Pulmonary artery endothelial cell (primary cell): Measurements from ENCODE around the gene SGMS2. TPM values are rescaled to one million over a fixed set of nuclear protein-coding genes. Genes with fewer than 3 reads are reported as not detected.
A peak's percentile ranks its signal among the peaks of the same experiment; 100 is the strongest.
"Not testable (repeated sequence)": the region's sequence is repeated elsewhere in the genome, so short reads cannot be mapped to it uniquely, and the experiment has no call there.

Experiments
- DNase-seq: peaks from one replicate; pipeline ENCODE4 v3.0.0-alpha.2; 2011; ENCODE audit warnings: low read depth, low spot score
- total RNA-seq: library from RNA; depleted of rRNA; stranded (reverse); fragments of >200 nt; gene quantifications from 2 replicates; pipeline ENCODE4 v1.2.3, GENCODE V29; 2014

SGMS2 gene
- total RNA-seq, 1 donor from 2014 or later: 78.6 TPM

DNA sequence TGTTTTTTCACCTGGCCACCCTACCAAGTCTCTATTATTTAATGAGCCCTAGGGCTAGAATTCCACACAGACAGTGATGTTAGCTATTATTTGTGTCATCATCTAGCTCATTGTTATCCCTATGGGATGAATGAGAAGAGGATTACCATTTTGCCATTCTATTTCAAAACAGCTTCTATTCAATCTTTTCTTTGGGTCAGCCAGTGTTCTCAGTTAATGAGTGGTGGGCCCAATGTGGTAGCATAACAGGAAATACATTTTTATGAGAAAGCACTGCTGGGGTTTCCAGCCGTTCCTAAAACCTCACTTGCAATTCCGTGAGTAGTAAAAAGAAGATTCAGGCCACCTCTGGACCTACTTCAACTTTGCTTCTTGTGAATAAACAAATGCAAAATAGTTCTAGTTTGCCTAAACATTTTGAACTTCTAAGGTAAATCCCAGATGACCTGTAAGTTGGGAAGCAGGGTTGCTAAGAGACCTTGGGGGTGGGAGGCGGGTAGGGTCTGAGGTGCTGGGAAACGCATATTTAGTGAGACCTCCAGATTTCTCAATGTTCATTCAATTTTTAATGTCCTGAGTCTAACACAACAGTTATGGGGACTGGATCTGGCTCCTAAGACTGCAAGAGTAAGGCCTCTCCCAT is 81.8 kb downstream of the SGMS2 start:
- no peak for DNase-seq

DNA sequence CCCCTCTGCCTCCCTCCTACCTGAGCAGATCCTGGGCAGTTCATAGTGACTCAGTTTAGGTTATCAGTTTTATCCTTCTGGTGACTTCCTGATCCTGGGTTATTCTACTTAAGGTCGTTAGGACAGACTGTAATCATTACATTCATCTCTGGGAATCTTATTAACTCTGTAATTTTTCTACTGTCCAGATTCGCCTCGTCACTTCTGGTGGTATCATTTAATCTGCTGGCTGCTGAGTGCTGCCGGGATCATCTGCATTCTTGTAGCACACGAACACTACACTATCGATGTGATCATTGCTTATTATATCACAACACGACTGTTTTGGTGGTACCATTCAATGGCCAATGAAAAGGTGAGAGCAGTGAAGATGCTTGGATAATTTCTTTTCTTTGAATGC is 83.6 kb downstream of the SGMS2 start:
- DNase-seq: no peak

DNA sequence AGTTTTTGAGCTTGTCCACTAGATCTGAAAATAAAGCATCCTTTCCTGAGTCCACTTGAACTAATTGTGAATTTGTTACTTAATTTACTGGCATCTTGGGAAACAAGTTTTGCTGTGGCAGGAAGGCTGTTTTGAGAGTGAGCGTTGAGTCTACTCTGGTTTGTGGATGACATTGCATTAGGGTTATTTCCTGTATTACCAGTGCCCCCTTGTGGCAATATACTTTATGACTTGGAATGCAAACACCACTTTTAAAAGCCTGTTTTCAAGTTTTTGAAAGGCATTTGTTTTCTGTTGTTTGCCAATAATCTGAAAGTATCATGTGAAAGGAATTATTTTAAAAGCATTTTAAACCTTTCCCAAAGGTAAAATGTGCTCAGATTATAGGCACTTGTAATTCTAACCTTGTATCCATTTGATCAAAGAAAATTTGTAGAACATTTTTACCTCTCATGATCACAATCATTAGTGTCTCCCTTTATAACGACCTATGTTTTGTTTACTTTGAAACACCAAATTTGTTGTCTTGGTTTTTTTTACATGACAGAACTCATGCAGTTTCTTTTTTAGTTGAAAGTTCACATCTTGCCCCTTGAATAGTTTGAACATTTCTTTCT is 88.7 kb downstream of the SGMS2 start:
- peak; percentile 29 for DNase-seq

DNA sequence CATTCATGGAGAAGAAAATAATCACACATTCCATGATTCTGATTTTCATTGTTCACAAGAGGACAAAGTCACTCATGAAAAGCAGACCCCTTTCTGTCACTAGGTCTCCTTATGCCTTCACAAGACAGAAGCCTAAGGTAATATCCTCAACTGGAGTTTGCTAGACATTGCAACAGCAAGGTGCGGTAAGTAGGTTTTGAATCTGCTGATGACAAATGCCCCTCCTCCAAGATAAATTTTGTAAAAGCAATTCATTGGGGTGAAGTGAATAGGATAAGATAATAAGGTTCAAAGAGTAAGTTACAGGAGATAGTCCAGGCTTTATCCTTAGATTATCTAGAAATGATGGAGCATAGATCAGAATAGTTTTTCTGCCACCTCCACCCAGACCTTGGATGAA is 90.5 kb downstream of the SGMS2 start:
- no peak for DNase-seq

DNA sequence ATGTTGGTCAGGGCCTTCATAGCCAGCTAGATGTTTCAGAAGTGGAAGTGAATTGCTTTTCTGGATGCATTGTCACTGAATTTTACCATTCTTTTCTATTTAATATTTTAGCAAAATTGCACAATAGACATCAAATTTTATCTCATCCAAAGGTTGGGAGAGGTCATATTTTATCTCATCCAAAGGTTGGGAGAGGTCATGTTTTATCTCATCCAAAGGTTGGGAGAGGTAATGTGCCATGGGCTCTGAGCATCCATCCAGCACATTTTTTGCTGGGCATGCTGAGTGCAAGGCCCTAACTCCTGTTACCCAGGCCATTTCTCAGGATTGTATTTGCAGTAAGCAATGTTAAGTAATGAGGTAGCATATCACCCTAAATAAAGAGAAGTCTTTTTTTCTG is 91.9 kb downstream of the SGMS2 start:
- DNase-seq: no peak

DNA sequence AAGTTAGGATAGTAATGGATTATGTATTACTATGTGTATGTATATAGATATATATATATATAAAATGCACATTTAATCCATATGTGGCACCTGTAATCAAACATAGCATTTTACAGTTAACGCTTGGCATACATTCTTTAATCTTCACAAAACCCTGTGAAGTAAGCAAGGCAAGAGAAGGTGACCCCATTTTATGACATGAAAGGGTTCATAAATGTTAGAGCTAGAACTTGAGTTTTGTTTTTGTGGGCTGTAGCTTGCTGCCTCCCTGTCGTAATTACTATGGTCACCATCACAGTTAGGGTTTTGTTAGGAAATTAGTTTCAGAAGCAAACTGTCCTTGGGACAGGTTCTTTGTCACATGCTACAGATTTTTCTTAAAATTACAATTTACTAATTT is 92.8 kb downstream of the SGMS2 start:
- DNase-seq: no peak

DNA sequence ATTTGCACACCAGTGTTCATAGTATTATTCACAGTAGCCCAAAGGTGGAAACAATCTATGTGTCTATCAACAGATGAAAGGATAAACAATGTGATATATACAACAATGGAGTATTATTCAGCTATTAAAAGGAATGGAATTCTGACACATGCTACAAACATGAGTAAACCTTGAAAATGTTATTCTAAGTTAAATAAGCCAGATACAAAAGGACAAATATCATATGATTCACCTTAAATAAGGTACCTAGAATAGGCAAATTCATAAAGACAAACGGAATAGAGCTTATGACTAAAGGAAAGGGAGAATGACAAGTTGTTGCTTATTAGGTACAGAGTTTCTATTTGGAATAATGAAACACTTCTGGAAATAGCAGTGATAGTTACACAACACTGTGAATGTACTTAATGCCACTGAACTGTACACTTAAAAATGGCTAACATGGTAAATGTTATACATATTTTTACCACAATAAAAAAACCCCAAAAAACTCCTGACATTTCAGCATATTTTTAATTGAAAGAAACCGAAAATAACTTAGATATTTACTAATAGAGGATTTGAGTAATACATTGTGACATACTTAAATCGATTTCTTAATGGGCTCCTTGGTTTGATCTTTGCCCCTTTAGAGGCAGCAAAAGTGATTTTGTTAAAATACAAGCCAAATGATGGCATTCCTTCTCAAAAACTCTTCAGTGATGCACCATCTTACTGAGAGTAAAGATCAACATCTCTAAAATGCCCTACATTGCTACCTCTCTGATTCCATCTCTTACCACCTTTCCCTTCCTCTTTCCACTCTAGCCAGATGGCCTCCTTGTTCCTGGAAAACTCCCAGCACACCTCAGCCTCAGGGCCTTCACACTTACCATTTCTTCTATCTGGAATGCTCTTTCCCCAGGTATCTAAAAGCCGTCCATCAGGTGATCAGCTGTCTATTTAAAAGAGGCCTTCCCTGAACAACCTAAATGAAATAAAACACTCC is 98.0 kb downstream of the SGMS2 start:
- no peak for DNase-seq

DNA sequence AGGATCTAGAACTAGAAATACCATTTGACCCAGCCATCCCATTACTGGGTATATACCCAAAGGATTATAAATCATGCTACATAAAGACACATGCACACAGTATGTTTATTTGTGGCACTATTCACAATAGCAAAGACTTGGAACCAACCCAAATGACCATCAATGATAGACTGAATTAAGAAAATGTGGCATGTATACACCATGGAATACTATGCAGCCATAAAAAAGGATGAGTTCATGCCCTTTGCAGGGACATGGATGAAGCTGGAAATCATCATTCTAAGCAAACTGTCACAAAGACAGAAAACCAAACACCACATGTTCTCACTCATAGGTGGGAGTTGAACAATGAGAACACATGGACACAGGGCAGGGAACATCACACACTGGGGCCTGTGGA is 101.0 kb downstream of the SGMS2 start:
- not testable (repeated sequence) for DNase-seq

DNA sequence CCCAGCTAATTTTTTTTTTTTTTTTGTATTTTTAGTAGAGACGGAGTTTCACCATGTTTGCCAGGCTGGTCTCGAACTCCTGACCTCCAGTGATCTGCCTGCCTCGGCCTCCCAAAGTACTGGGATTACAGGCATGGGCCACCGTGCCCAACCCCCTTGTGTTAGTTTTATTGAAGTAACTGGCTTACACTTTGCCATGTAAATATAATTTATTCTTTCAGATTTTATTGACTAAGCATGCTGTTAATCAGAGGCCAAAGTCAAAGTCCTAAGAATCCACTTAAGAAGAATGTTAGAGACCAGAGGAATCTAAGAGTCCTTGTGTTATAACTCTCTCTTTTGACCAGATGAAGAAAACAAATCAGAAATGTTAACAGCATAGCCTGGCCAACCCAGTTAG is 102.1 kb downstream of the SGMS2 start:
- not testable (repeated sequence) for DNase-seq

DNA sequence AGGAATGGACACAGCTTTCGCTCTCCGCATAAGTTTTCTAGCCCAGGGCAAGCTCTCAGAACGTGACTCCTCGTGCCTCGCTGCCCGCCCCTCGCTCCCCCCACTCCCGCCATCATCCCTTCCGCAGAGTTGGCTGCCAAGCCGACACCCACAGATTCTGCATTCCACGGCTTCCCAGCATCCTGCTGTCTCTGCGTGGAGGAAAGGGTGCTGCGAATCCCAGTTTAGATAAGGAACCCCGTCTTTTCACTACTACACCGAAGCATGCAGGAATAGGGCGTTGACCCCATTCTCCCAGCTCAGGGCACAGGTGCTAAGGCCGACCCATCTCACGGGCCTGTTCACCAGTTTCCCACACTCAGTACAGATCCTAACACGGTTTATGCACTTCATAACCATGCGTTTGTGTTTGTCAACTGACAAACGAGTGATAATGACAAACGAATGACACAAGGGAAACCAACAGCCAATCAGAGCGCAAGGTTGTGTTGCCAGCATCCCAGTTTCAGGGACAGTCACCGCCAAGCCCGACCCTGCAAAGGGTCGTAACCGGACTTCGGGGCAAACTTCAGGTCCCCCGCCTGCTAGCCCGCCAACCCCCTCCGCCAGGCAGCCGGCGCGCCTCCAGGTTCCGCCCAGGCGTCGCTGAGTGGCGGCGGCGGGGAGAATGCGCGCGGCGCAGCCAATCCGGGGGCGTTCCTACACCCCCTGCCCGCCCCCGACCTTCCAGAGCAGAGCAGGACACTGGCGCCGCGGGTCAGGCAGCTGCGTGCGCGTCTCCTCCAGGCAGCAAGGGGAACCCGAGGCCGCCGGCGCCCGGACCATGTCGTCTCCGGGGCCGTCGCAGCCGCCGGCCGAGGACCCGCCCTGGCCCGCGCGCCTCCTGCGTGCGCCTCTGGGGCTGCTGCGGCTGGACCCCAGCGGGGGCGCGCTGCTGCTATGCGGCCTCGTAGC is 106.4 kb downstream of the SGMS2 start, which contains the start of gene CYP2U1:
TSS of gene CYP2U1 (plus strand) at position 729 of the 954 bp plus-strand sequence. CDS start at position 824, 95 bp downstream.
- DNase-seq: peak; percentile 36

DNA sequence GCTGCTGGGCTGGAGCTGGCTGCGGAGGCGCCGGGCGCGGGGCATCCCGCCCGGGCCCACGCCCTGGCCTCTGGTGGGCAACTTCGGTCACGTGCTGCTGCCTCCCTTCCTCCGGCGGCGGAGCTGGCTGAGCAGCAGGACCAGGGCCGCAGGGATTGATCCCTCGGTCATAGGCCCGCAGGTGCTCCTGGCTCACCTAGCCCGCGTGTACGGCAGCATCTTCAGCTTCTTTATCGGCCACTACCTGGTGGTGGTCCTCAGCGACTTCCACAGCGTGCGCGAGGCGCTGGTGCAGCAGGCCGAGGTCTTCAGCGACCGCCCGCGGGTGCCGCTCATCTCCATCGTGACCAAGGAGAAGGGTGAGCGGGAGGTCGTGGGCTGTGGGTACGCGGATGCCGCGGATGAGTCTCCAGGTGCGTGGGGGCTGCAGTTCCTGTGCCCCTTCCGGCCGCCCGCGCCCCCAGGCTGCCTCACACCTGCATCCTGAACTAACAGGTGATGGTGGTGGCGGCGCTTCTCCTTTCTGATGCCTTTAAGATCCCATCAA is 107.1 kb downstream of the SGMS2 start:
- no peak for DNase-seq

DNA sequence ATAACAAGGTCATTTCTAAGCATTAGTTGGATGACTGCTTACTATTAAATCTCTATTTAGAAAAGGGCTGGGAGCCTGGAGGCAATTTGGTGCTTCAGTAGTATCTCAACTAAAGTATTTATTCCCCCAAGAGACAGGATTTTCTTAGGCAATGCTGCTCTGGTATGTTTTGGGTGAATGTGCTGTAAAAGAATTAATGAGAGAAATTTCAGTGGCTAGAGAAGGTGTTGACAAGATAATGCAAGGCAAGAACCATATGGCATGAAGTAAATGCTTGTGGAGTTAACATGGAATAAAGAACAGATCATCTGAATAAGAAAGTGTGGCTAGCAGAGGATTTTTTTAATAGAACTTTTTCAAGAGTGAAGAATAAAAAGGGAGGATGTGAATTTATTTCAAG is 110.5 kb downstream of the SGMS2 start:
- DNase-seq: no peak

DNA sequence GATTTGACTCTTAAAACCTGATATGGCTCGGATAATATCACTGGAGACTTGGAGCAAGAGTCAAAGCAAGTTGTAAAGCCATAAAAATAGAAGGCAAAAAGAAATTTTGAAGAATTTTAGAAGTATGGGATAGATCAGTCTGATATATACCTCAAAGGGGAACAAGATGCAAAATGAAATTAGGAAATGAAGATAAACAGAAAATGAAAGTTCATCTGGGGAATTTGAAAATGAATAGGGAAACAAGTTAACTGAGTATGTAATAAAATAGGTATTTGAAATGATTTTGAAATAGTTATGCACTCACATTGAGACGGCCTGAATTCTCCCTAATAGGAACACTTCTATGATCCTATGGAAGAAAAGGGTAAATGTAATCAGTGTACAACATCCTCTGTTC is 112.3 kb downstream of the SGMS2 start:
- DNase-seq: no peak

DNA sequence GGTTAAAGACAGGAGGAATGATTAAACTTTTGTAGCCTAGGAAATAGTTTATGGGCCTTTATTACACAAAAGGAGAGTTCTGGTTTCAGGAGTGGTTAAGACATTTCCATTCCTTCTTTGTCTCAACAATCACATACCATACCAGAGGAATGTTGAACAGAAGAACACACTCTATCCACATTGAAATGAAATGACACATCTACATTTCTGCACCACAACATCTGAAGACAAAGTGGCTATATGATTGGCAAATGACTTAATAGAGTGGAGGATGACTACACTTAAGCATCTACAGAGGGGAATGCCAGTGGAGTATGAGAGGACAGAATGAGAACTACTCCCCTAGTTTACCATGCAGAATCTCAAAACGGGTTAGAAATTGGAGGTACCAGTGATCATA is 114.6 kb downstream of the SGMS2 start:
- no peak for DNase-seq

DNA sequence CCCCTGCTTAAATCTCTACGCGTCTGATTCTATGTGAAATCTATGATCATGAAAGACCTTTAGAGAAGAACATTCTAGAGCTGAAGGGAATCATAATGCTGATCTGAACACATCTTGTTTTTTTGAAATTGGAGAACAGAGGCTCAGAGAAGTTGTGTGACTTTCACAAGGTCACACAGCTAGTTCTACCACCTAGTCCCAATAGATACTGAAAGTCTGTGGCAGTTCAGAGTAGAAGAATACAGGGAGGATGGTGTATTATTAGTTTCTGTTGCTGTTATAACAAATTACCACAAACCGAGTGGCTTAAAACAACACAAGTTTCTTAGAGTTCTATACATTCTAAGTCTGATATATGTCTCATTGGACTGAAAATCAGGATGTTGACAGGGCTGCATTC is 121.1 kb downstream of the SGMS2 start:
- no peak for DNase-seq

DNA sequence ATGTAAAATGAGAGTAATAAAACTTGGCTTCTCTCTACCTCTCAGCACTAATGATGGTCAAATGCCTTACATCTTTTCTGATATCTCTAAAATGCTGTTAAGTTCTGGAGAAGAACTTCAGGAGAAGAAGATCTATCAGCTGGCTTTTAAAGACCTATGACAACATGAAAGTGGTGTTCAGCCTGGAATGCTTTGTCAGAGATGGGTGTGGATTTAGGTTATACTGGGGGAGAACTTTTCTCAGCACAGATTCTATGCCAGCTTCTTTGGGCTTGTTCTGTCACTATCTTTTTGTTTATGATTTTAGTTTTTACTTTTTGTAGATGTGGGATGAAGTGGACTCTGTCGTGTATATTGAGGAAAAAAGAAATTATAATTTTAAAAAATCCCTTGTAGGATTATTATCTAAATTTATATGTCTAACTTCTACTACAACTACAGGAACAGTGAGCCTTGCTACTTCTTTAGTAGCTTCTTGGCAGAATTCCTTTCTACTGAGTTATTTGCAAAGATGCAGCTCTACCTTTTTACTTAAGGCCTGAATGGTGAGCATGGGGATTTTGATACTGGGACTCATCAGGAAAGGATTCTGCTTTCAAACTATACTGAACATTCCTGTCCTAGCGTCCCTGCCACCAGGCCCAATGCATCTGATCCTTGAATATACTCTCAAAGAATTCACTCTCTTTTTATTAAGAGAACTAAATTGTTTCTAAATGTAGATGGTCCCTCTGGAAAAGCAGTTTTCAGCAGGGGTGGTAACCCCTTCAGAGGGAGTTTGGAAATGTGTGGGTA is 126.2 kb downstream of the SGMS2 start:
- no peak for DNase-seq

DNA sequence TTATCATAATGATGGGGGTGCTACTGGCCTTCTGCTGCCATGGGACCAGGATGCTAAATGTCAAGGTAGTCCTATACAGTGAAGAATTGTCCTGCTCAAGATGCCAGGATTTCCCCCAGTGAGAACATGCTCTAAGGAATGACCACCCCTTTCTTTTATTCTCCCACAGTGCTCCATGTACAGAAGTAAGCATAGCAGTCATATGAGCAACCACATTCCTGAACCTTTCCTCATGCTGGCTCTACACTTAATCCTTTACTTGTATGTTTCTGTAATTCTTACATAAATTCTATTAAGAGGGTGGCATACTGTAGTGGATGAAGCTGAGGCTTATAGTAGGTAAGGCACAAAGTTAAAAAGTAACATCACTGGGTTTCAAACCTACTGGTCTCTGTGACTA is 126.8 kb downstream of the SGMS2 start:
- DNase-seq: no peak

DNA sequence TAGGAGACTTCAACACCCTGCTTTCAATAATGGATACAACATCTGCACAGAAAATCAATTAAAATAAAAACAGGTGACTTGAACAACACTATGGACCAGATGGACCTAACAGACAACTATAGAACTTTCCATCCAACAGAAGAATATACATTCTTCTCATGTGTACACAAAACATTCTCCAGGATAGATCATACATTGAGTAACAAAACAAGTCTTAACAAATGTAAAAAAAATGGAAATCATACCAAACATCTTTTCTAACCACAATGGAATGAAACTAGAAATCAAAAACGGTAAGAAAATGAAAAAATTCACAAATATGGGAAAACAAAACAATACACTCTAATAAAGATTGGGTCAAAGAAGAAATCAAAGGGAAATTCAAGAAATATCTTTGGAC is 131.3 kb downstream of the SGMS2 start:
- no peak for DNase-seq
